Mesenchymal stem cell (in vitro differentiated cells and primary cell): ENCODE data around the gene VPS72.

Experiments used
- DNase-seq: peaks from one replicate; pipeline ENCODE4 v3.0.0-alpha.2; 2013
- H2AFZ ChIP-seq: one replicate; pipeline ENCODE4 v1.6.1; 2013; ENCODE audit warnings: low read depth, mild to moderate bottlenecking, control low read depth, inconsistent platforms, low read length, moderate library complexity
- H2AK5ac ChIP-seq: 2 replicates; pipeline ENCODE4 v1.6.1; 2013; ENCODE audit warnings: low read length, moderate library complexity, mild to moderate bottlenecking, inconsistent platforms; ENCODE audit not compliant: severe bottlenecking
- H2BK120ac ChIP-seq: one replicate; pipeline ENCODE4 v1.6.1; 2013; ENCODE audit warnings: low read depth, mild to moderate bottlenecking, inconsistent platforms, low read length, moderate library complexity
- H2BK12ac ChIP-seq, 2 experiments: one replicate each; pipeline ENCODE4 v1.6.1; 2013; ENCODE audit warnings: inconsistent platforms in 2 of 2, low read length in 2 of 2, mild to moderate bottlenecking in 2 of 2, moderate library complexity in 2 of 2, control low read depth in 1 of 2
- H2BK15ac ChIP-seq: one replicate; pipeline ENCODE4 v1.6.1; 2013; ENCODE audit warnings: mild to moderate bottlenecking, low read depth, inconsistent platforms; ENCODE audit not compliant: poor library complexity, severe bottlenecking
- H2BK5ac ChIP-seq: 2 replicates; pipeline ENCODE4 v1.6.1; 2013; ENCODE audit warnings: low read depth, mild to moderate bottlenecking, low read length, control low read depth, inconsistent platforms; ENCODE audit not compliant: poor library complexity, severe bottlenecking
- H3K14ac ChIP-seq, 2 experiments: one replicate each; pipeline ENCODE4 v1.6.1; 2013; ENCODE audit warnings: inconsistent platforms in 2 of 2, low read length in 2 of 2, control low read depth in 1 of 2, mild to moderate bottlenecking in 1 of 2, moderate library complexity in 1 of 2
- H3K18ac ChIP-seq, 2 experiments: one replicate each; pipeline ENCODE4 v1.6.1; 2013; ENCODE audit warnings: inconsistent platforms in 2 of 2, low read length in 2 of 2, control low read depth in 1 of 2, low read depth in 1 of 2, mild to moderate bottlenecking in 1 of 2
- H3K23ac ChIP-seq, 2 experiments: one replicate each; pipeline ENCODE4 v1.6.1; 2013; ENCODE audit warnings: inconsistent platforms in 2 of 2, low read length in 2 of 2, mild to moderate bottlenecking in 2 of 2, moderate library complexity in 2 of 2, control low read depth in 1 of 2
- H3K27ac ChIP-seq: 2 replicates; pipeline ENCODE4 v1.5.1; 2013; ENCODE audit warnings: mild to moderate bottlenecking, moderate library complexity, low read length, control low read depth, inconsistent platforms; ENCODE audit not compliant: poor library complexity, severe bottlenecking
- H3K27me3 ChIP-seq, 2 experiments: 2 replicates each; pipeline versions ENCODE4 v1.6.1 to v1.7.0; 2013; ENCODE audit warnings: low read length in 2 of 2, mild to moderate bottlenecking in 2 of 2, moderate library complexity in 2 of 2, control low read depth in 1 of 2, inconsistent platforms in 1 of 2; ENCODE audit not compliant: control insufficient read depth in 1 of 2, insufficient read depth in 1 of 2
- H3K36me3 ChIP-seq, 2 experiments: 2 replicates each; pipeline versions ENCODE4 v1.6.1 to v1.7.0; 2013; ENCODE audit warnings: low read length in 2 of 2, control low read depth in 1 of 2, inconsistent platforms in 1 of 2, low read depth in 1 of 2, mild to moderate bottlenecking in 1 of 2; ENCODE audit not compliant: insufficient read depth in 2 of 2, control insufficient read depth in 1 of 2
- H3K4ac ChIP-seq, 2 experiments: one replicate each; pipeline ENCODE4 v1.6.1; 2013; ENCODE audit warnings: inconsistent platforms in 2 of 2, low read length in 2 of 2, mild to moderate bottlenecking in 2 of 2, moderate library complexity in 2 of 2, control low read depth in 1 of 2, low read depth in 1 of 2
- H3K4me1 ChIP-seq: 2 replicates; pipeline ENCODE4 v1.6.1; 2013; ENCODE audit warnings: low read depth, low read length, control low read depth; ENCODE audit not compliant: control insufficient read depth, insufficient read depth
- H3K4me2 ChIP-seq: 2 replicates; pipeline ENCODE4 v1.6.1; 2013; ENCODE audit warnings: low read length, mild to moderate bottlenecking, inconsistent platforms; ENCODE audit not compliant: poor library complexity, severe bottlenecking
- H3K4me3 ChIP-seq, 2 experiments: 2 replicates each; pipeline versions ENCODE4 v1.5.1 to v1.7.0; 2013; ENCODE audit warnings: low read length in 2 of 2, mild to moderate bottlenecking in 2 of 2, control low read depth in 1 of 2, low read depth in 1 of 2; ENCODE audit not compliant: insufficient read depth in 1 of 2
- H3K79me1 ChIP-seq: replicated peaks from 2 replicates; pipeline ENCODE4 v1.6.1; 2013; ENCODE audit warnings: mild to moderate bottlenecking, control low read depth, low read length, inconsistent platforms; ENCODE audit not compliant: poor library complexity, severe bottlenecking
- H3K9ac ChIP-seq: 2 replicates; pipeline ENCODE4 v1.7.0; 2013; ENCODE audit warnings: mild to moderate bottlenecking, low read length, moderate library complexity
- H3K9me3 ChIP-seq: 2 replicates; pipeline ENCODE4 v1.7.0; 2013; ENCODE audit warnings: mild to moderate bottlenecking, low read length; ENCODE audit not compliant: control insufficient read depth
- H4K8ac ChIP-seq: one replicate; pipeline ENCODE4 v1.6.1; 2013; ENCODE audit warnings: inconsistent platforms, mild to moderate bottlenecking, low read length, moderate library complexity
- H4K91ac ChIP-seq: one replicate; pipeline ENCODE4 v1.6.1; 2013; ENCODE audit warnings: mild to moderate bottlenecking, low read length, inconsistent platforms
- WGBS: methylation state at CpG from one replicate; pipeline ENCODE4 v1.1.7; 2013; ENCODE audit warnings: mixed read lengths; 5-methylcytosine and 5-hydroxymethylcytosine counted together

The VPS72 gene

GRCh38 chr1:151137789-151138188 lies 52.2 kb downstream of the VPS72 start:
- Histone ChIP-seq H3K4me3 (no peak overlapping the region), H3K27me3 (no peaks in the 10 kb centered on the region), H3K79me1 (no peaks in the 10 kb centered on the region), H3K4me1 (peaks cover 3% of the 10 kb centered on the region), H4K8ac (no peak overlapping the region), H3K4me2 (no peak overlapping the region), H3K36me3 (peaks cover 6 to 64% of the 10 kb centered on the region in 2 experiments), H2BK120ac (no peak overlapping the region), H2BK12ac (no peak overlapping the region), H3K9me3 (no peaks in the 10 kb centered on the region), H3K14ac (no peak overlapping the region), H3K23ac (no peak overlapping the region), H2BK15ac (no peak overlapping the region), H2BK5ac (no peak overlapping the region), H2AK5ac (no peak overlapping the region), H3K9ac (no peak overlapping the region), H3K18ac (no peak overlapping the region), H2AFZ (no peak overlapping the region), H3K27ac (no peak overlapping the region), H3K4ac (no peak overlapping the region), H4K91ac (no peak overlapping the region)
- no peak for DNase-seq
- 82% methylated on average over 5 of the region's 7 CpGs for WGBS

DNA sequence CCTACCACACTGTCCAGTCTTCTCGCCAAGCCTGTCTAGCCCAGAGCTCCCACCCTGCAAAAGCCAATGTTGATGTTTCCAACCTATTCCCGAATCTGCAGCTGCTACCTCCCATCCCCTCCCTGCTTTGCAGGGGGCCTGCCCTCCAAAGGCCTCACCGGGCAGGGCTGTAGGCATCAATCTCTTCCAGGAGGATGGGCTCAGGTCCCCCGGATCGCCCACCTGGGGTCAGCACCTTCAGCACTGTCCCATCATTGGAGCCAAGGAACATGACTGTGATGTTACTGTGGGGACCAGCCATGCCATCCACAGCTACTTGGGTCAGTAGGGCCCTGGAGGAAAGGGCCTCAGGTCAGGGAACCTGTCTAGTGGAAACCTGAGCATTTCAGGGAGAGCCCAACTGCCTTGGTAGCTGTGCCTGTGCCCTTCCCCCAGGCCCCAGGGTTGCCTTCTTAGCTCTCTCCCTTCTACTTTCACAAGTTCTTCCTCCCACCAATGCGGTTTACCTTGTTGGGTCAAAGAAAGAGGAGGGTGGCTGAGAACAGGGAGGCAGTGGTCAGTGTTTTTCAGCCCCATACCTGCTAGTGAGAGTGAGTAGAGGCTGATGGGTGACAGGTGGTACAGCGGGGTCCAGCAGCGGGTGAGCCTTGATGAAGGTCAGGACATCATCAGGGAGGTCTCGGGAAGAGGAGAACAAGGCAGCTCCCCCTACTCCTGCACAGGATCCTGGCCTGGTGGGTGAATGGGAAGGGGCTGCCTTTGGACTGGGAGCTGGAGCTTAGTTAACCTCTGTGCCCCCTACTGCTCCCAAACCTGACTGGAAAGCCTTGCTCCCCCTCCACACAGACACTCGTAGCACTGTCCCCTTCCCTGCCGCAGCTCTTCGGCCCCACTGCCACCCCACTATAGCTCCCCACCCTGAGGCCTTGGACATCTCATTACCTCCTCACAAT lies 54.3 kb downstream of the VPS72 start:
- Histone ChIP-seq H3K4ac (no peak overlapping the region), H3K4me2 (no peak overlapping the region), H2BK12ac (no peak overlapping the region), H4K91ac (no peak overlapping the region), H3K14ac (no peak overlapping the region), H3K27ac (no peak overlapping the region), H2AFZ (no peak overlapping the region), H4K8ac (no peak overlapping the region), H3K9me3 (no peaks in the 10 kb centered on the region), H3K27me3 (peaks cover 0 to 17% of the 10 kb centered on the region in 2 experiments), H3K9ac (no peak overlapping the region), H2BK15ac (no peak overlapping the region), H2BK5ac (no peak overlapping the region), H2BK120ac (no peak overlapping the region), H3K36me3 (peaks cover 6 to 67% of the 10 kb centered on the region in 2 experiments), H3K18ac (no peak overlapping the region), H3K4me1 (peaks cover 7% of the 10 kb centered on the region), H2AK5ac (no peak overlapping the region), H3K4me3 (no peak overlapping the region), H3K79me1 (no peaks in the 10 kb centered on the region), H3K23ac (no peak overlapping the region)
- DNase-seq: no peak
- WGBS: 89% methylated on average over 12 of the region's 12 CpGs

- no peak for DNase-seq
- no peak overlapping the region for H3K23ac ChIP-seq
- no peaks in the 10 kb centered on the region for H3K9me3 ChIP-seq
- no peak overlapping the region for H3K27ac ChIP-seq
- H3K18ac ChIP-seq: no peak overlapping the region
- H3K27me3 ChIP-seq: peaks cover 0 to 21% of the 10 kb centered on the region in 2 experiments
- H4K91ac ChIP-seq: no peak overlapping the region
- no peak overlapping the region for H3K4ac ChIP-seq
- peaks cover 7% of the 10 kb centered on the region for H3K4me1 ChIP-seq
- H3K9ac ChIP-seq: no peak overlapping the region
- no peak overlapping the region for H2BK15ac ChIP-seq
- no peak overlapping the region for H2AFZ ChIP-seq
- no peak overlapping the region for H3K14ac ChIP-seq
- no peak overlapping the region for H3K4me2 ChIP-seq
- no peaks in the 10 kb centered on the region for H3K79me1 ChIP-seq
- no peak overlapping the region for H2BK5ac ChIP-seq
- peaks cover 6 to 67% of the 10 kb centered on the region in 2 experiments for H3K36me3 ChIP-seq
- no peak overlapping the region for H3K4me3 ChIP-seq
- no peak overlapping the region for H2AK5ac ChIP-seq
- H2BK12ac ChIP-seq: no peak overlapping the region
- 96% methylated on average over 7 of the region's 7 CpGs for WGBS
- H2BK120ac ChIP-seq: no peak overlapping the region
- H4K8ac ChIP-seq: no peak overlapping the region
Measured at GRCh38 chr1:151134991-151135390, 55.0 kb downstream of the VPS72 start.

GRCh38 chr1:151134396-151134795 lies 55.6 kb downstream of the VPS72 start:
- Histone ChIP-seq H3K27ac (no peak overlapping the region), H2BK15ac (no peak overlapping the region), H3K79me1 (no peaks in the 10 kb centered on the region), H3K9ac (no peak overlapping the region), H3K36me3 (peaks cover 6 to 62% of the 10 kb centered on the region in 2 experiments), H3K23ac (no peak overlapping the region), H2BK120ac (no peak overlapping the region), H2BK12ac (no peak overlapping the region), H2AK5ac (no peak overlapping the region), H3K4me3 (no peak overlapping the region), H2AFZ (no peak overlapping the region), H3K18ac (no peak overlapping the region), H3K9me3 (no peaks in the 10 kb centered on the region), H4K91ac (no peak overlapping the region), H3K4me2 (no peak overlapping the region), H3K4me1 (peaks cover 7% of the 10 kb centered on the region), H4K8ac (no peak overlapping the region), H3K4ac (no peak overlapping the region), H2BK5ac (no peak overlapping the region), H3K27me3 (peaks cover 0 to 24% of the 10 kb centered on the region in 2 experiments), H3K14ac (no peak overlapping the region)
- 86% methylated on average over 3 of the region's 3 CpGs for WGBS
- no peak for DNase-seq
